HUES64 (cell line): ENCODE results near the gene ERBB4.

Source experiments
- H3K27ac ChIP-seq: 2 replicates; pipeline ENCODE4 v1.7.0; 2013; ENCODE audit warnings: low read depth, low read length, inconsistent platforms
- H3K27me3 ChIP-seq: 2 replicates; pipeline ENCODE4 v1.6.1; 2013; ENCODE audit warnings: mild to moderate bottlenecking, low read length; ENCODE audit not compliant: insufficient read depth
- H3K36me3 ChIP-seq: 2 replicates; pipeline ENCODE4 v1.6.1; 2013; ENCODE audit warnings: mild to moderate bottlenecking, low read length; ENCODE audit not compliant: insufficient read depth
- H3K4me1 ChIP-seq: 2 replicates; pipeline ENCODE4 v1.6.1; 2013; ENCODE audit warnings: mild to moderate bottlenecking, low read length, moderate library complexity; ENCODE audit not compliant: insufficient read depth
- H3K4me3 ChIP-seq: 2 replicates; pipeline ENCODE4 v1.5.1; 2013; ENCODE audit warnings: mild to moderate bottlenecking, low read length, moderate library complexity
- H3K9ac ChIP-seq: 2 replicates; pipeline ENCODE4 v1.6.1; 2013; ENCODE audit warnings: mild to moderate bottlenecking, low read depth, low read length
- H3K9me3 ChIP-seq: 2 replicates; pipeline ENCODE4 v1.6.1; 2013; ENCODE audit warnings: low read depth, low read length; ENCODE audit not compliant: insufficient read depth
- WGBS: fragments of 150-250, 120-280 bp; methylation state at CpG from one replicate; pipeline ENCODE4 v1.1.7; 2013; ENCODE audit warnings: missing lambda C conversion rate; 5-methylcytosine and 5-hydroxymethylcytosine counted together

ERBB4 gene

DNA sequence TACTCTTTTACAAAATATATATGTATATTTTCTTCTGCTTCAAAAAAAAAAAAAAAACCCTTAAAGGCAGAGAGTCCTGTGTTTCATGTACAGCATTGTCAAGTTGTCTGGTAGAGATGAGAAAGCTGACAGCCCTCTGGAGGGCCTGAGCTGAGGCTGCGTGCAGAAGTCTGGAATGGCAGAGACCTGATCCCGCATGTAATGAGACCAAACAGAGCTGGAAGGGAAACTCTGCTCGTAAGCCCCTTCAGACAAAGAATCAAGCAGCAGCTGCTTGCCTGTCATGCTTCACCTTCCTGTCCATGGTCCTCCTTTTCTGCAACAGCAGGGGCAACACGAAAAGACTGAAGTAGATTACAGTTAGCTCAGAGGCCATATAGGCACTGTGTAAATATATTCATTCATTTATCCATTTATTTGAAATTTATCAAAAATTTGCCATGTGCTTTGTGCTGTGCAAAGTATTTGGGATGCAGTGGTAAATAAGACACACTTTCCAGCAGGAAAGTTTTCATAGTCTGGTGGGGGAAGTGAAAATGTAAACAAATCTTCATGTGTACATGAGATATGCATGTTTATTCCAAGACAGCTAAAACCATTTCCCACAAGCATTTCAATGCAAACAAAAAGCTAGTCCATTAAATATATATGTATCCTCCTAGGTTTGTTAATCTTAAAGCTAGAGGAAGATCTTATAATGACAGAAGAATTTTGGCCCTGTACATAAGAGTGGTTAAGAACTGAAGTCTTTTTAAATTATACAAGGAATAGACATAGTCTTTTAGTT, 1069.5 kb downstream of the ERBB4 start:
- Histone ChIP-seq H3K4me3 (no peak overlapping the region), H3K27me3 (no peaks in the 10 kb centered on the region), H3K4me1 (peaks cover 32% of the 10 kb centered on the region), H3K9me3 (no peaks in the 10 kb centered on the region), H3K27ac (peak overlapping the region; percentile 18; the same call in 1 of the 2 replicates), H3K9ac (peak overlapping the region; percentile 29; the same call in 1 of the 2 replicates), H3K36me3 (no peaks in the 10 kb centered on the region)
- WGBS: 56% methylated on average over 4 of the region's 4 CpGs

DNA sequence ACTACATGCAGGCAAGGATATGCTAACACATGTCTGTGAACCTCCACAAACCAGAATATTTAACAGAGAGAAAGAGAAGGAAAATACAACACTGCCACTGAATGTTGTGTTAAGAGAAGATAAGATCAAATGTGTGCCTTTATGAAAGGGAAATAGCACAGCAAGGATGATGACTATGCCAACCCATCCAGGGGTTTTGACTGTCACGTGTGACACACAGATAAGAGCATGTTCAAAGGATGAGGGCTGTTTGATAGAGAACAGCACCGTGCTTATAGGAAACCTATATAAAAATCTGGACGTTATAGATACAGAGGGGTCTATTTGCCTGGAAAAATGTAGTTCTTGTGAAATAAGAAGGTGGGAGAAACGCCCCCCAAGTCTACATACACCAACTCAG, 1070.4 kb downstream of the ERBB4 start:
- Histone ChIP-seq H3K9ac (no peak overlapping the region), H3K36me3 (no peaks in the 10 kb centered on the region), H3K27ac (no peak overlapping the region), H3K27me3 (no peaks in the 10 kb centered on the region), H3K9me3 (no peaks in the 10 kb centered on the region), H3K4me3 (no peak overlapping the region), H3K4me1 (peaks cover 38% of the 10 kb centered on the region)
- WGBS: 94% methylated on average over 3 of the region's 4 CpGs

DNA sequence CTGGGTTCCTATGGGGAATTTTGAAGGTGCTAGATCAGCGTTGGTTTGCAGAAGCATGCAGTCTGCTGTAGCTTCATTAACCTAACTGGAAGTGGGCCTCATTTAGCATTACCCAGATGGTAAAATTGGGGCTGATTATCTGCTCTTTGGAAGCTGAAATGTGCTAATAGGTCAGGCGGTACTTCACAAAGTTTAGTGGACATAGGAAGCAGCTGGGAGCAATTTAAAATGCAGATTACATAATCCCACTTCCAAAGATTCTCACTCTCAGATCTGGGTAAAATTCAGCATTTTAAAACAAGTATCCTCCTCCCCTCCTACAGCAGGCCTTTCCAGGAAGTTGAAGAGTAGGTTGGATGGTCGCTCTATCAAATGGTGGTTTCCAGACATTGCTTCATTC, 1075.2 kb downstream of the ERBB4 start:
- 46% methylated on average over 3 of the region's 3 CpGs for WGBS
- Histone ChIP-seq H3K9ac (no peak overlapping the region), H3K4me1 (peaks cover 15% of the 10 kb centered on the region), H3K27me3 (no peaks in the 10 kb centered on the region), H3K9me3 (no peaks in the 10 kb centered on the region), H3K4me3 (no peak overlapping the region), H3K27ac (no peak overlapping the region), H3K36me3 (no peaks in the 10 kb centered on the region)

DNA sequence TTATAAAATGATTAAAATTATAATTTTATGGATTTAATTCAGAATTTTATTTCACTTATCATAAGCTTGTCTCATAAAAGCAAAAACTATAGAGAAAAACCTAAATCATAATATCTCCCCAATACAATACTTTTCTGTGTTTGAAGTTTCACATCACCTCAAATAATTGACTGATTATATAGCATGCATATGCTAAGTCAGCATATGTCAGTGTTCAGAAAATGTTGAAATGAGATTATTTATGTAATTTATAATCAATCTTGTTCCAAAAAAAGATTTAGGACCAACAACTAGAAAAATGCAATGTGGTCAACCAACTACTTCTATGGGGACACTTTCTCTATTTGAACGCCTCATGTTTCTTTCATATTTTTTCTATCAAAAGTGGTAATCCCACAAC, 1079.6 kb downstream of the ERBB4 start:
- no peak overlapping the region for H3K9ac ChIP-seq
- H3K4me3 ChIP-seq: no peak overlapping the region
- 96% methylated on average over 1 of the region's 1 CpG for WGBS
- no peaks in the 10 kb centered on the region for H3K36me3 ChIP-seq
- no peaks in the 10 kb centered on the region for H3K9me3 ChIP-seq
- H3K27me3 ChIP-seq: no peaks in the 10 kb centered on the region
- no peak overlapping the region for H3K27ac ChIP-seq
- H3K4me1 ChIP-seq: peaks cover 16% of the 10 kb centered on the region

DNA sequence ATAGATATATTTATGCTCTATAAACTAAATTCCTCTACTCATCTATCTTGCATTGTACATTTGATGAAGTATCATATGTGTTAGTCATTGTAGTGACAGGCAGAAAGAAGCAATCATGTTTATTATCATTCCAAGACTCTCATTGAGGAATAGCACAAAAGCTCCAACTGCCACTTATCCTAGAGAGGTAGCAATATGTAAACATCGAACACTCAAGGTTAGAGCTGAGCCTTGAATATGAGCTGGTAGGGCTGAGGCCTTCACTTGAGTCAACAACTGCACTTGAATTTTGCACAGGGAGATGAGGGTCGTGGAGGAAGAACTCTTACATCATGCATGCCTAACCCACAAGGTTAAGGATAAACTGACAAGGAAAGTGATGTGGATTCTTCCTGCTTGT, 1081.3 kb downstream of the ERBB4 start:
- no peaks in the 10 kb centered on the region for H3K27me3 ChIP-seq
- no peaks in the 10 kb centered on the region for H3K36me3 ChIP-seq
- H3K9me3 ChIP-seq: no peaks in the 10 kb centered on the region
- H3K4me3 ChIP-seq: no peak overlapping the region
- H3K4me1 ChIP-seq: peaks cover 10% of the 10 kb centered on the region
- no peak overlapping the region for H3K27ac ChIP-seq
- 81% methylated on average over 2 of the region's 2 CpGs for WGBS
- no peak overlapping the region for H3K9ac ChIP-seq

DNA sequence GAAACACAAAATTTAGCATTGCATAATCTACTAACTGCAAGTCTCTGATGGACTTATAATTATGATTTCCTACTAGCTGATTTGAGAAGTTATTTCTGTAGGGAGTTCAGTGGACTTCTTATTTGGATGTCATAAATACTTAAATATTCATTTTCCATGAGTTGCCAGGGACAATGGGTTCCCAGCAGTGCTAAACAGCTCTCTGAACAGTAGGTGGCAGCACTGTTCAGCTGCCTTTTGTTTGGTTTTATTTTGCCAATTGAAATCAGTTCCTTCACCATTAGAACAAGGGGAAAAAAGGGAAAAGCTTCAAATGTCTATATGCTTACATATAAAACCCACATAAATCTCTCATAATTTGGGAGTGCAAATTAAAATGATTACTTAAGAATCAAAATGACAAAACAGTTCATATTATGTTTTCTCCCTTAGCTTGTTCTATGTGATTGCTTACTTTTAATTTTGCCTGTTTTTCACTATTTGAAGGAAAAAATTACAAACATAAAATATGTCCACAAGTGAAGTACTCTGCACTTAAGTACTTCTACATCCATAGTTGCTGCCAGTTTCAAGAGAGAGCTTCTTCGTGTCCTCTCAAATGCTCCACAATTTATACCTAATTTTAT, 1083.3 kb downstream of the ERBB4 start:
- H3K4me3 ChIP-seq: no peak overlapping the region
- no peak overlapping the region for H3K9ac ChIP-seq
- peak overlapping the region; percentile 10; the same call in 1 of the 2 replicates for H3K27ac ChIP-seq
- no peaks in the 10 kb centered on the region for H3K9me3 ChIP-seq
- 100% methylated on average over 1 of the region's 1 CpG for WGBS
- no peaks in the 10 kb centered on the region for H3K27me3 ChIP-seq
- no peaks in the 10 kb centered on the region for H3K36me3 ChIP-seq
- peaks cover 10% of the 10 kb centered on the region for H3K4me1 ChIP-seq

DNA sequence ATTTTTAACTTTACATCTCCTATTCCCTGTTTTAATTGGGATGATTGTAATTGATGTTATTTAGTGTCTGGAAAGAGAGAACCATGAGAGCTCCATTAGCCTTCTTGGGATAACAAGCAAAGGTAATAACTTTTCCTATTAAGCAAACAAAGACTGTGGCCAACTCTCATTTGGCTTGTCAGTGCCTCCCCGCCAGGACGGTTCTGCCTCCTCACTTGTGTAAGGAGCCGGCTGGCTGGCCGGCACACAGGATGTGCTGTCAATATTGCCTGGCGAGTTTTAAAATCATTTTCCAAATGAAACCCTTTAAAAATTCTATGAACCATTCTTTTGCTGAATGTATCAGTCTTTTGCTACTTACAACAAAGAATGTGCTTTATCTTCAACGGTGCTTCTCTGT, 1083.9 kb downstream of the ERBB4 start:
- peak overlapping the region; percentile 10; the same call in 1 of the 2 replicates for H3K27ac ChIP-seq

DNA sequence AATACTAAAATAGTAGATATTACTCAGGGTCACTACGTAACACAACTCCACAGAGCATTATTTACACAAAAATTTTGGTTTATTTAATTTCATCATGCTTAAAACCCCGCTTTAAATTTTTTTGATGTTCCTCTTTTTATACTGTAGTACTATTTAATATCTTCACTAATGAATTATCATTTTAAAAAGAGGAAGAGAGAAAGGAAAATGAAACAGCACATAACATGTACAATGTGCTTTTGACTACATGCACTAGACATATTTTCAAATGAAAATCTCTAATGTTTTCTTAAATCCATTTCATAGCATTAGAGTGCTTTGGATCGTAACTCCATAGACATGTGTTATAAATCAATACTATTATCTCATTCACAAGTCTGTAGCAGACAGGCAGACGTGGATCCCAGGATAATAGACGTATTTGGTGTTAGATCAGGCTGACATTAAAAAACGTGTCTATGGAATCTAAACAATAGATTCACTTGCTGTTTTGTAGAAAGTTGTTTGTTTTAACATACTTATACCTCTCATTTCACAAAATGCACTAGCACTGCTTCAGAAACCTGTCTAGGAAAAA, 1085.2 kb downstream of the ERBB4 start:
- Histone ChIP-seq H3K27ac (no peak overlapping the region), H3K4me1 (peaks cover 10% of the 10 kb centered on the region), H3K27me3 (no peaks in the 10 kb centered on the region), H3K4me3 (no peak overlapping the region), H3K36me3 (no peaks in the 10 kb centered on the region), H3K9me3 (no peaks in the 10 kb centered on the region), H3K9ac (no peak overlapping the region)
- 88% methylated on average over 4 of the region's 6 CpGs for WGBS

More for the DNA sequence above, 1083.9 kb downstream of the ERBB4 start:
- Histone ChIP-seq H3K36me3 (no peaks in the 10 kb centered on the region), H3K27me3 (no peaks in the 10 kb centered on the region), H3K4me1 (peaks cover 10% of the 10 kb centered on the region), H3K4me3 (no peak overlapping the region), H3K9ac (no peak overlapping the region), H3K9me3 (no peaks in the 10 kb centered on the region)
- 60% methylated on average over 6 of the region's 6 CpGs for WGBS

DNA sequence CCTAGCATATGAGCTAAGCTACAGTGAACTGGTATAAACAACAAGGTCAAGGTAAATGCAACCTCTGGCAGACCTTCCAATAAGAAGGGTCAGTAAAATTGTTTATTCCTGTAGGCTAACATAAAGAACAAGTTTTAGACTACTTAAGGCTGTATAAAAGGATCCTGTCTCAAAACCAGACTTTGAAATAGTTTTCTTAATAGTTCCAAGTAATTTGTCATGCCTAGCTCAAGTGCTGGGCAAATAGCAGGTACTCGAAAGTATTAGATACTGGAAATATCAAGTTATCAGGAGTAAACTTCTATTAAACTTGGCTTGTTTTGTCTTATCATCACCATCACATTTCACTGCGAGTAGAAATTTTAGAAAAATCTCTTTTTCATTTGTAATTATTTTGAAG, 1087.0 kb downstream of the ERBB4 start:
- Histone ChIP-seq H3K4me3 (no peak overlapping the region), H3K9ac (no peak overlapping the region), H3K27ac (no peak overlapping the region), H3K4me1 (peaks cover 10% of the 10 kb centered on the region), H3K9me3 (no peaks in the 10 kb centered on the region), H3K36me3 (no peaks in the 10 kb centered on the region), H3K27me3 (no peaks in the 10 kb centered on the region)
- 100% methylated on average over 1 of the region's 2 CpGs for WGBS

DNA sequence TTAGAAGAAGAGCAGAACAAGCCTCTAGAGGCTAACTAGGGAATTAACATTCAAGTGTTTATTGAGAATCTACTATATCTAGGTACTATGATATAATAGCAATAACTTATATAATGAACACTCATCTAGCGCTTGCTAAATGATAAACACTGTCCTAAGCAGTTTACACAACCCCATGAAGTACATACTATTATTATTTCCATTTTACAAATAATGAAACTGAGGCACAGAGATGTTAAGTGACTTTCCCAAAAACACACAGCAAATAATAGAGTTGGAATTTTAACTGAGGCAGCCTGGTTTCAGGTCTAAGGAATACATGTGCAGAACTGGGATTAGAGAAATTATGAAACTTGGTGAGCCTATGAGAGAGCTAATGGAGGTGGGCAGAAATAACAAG, 1088.8 kb downstream of the ERBB4 start:
- Histone ChIP-seq H3K27ac (no peak overlapping the region), H3K9me3 (no peaks in the 10 kb centered on the region), H3K36me3 (no peaks in the 10 kb centered on the region), H3K4me1 (peaks cover 6% of the 10 kb centered on the region), H3K27me3 (no peaks in the 10 kb centered on the region), H3K4me3 (no peak overlapping the region), H3K9ac (no peak overlapping the region)
- WGBS: 100% methylated on average over 1 of the region's 1 CpG

DNA sequence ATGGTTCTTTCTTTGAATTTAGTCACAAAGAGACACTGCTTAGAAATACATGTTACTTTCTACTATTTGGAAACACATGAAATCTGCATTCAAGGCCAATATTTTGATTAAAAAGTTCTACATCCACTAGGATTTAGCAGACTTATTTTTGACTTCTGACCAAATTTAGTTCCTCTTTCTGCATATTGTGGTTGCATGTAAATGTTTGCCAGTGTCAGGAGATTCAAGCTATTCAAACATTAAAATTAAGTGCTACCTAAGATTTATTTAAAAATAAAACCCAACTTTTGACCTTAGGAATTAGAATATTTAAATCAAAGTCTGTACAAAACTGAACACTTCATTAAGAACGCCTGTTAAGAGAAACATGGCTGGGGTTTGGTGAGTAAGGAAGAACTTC, 1091.1 kb downstream of the ERBB4 start:
- Histone ChIP-seq H3K4me1 (no peaks in the 10 kb centered on the region), H3K27ac (no peak overlapping the region), H3K36me3 (no peaks in the 10 kb centered on the region), H3K27me3 (no peaks in the 10 kb centered on the region), H3K9ac (no peak overlapping the region), H3K9me3 (no peaks in the 10 kb centered on the region), H3K4me3 (no peak overlapping the region)
- WGBS: no CpG with 5 or more reads among the region's 1 CpG
